ENCODE measurements around the gene ACAA2. TPM values are rescaled to one million over a fixed set of nuclear protein-coding genes. Genes with fewer than 3 reads are reported as not detected.
"Not testable (repeated sequence)": the region's sequence is repeated elsewhere in the genome, so short reads cannot be mapped to it uniquely, and the experiment has no call there.

Gene ACAA2
- total RNA-seq, 1 donor from 2014 or later = 572 TPM

DNA sequence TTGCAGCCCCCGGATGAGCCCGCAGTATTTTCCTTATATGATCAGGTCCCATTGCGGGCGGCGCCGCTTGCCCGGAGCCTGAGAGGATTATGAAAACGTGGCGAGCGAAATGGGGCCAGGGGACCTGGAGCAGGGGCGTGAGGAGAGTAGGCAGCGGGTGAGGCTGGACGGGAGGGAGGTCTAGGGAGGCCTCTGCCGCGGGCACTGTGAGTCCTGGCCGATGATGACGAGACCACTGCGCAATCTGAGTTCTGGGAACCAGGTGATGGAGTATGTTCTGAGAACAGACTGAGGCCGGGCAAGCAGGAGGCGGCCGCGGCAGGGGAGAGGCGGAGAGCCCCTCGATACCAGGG, 790 bp upstream of the ACAA2 start:
- ATAC-seq (peak; percentile 19), DNase-seq (ENCODE audit: low spot score) (no peak)

DNA sequence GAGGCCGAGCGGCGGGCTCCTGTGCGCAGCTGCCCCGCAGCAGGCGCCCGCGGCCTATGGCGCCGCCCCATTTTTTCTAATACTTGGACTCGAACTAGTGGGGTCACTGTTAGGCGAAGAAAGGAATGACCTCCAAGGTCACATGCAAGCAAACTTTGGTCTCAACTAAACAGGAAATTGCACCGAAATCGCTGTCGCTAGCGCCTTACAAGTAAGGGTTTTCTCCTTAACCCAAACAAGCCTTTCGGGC, 339 bp downstream of the ACAA2 start:
- no peak for DNase-seq (ENCODE audit: low spot score)
- ATAC-seq = peak; percentile 39

DNA sequence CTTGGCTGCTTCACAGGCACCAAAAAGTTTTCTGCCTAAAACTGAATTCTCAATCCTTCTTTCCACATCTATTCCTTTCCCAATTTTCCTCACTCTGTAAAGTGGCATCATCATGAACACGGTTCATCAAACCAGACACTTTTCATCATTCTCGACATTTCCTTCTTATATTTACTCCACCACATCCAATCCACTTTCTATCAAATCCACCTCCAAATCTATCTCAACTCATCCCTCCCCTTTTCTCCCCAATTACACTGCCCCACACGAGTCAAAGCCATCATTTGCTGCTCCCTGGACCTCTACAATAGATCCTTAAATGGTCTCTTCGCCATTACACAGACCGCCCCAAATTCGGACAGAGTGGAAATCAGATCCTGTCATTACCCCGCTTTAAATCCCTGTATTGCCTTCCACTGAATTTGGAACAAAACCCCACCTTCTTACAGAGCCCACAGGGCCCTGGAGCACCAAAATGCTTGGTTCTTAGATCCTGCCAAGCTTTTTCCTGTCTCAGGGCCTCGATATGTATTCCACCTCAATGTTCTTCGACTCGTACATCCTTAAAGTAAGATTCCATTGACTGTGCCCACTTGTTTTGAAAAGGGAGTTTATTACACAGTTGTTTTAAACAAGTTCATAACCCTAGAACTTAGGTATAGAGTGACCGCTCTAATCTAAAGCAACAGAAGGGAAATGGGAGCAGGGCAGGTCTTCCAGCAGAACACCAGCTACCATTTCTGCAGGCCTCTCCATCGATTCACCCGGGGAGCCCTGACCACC, 856 bp downstream of the ACAA2 start:
- ATAC-seq (no peak), DNase-seq (ENCODE audit: low spot score) (no peak)

DNA sequence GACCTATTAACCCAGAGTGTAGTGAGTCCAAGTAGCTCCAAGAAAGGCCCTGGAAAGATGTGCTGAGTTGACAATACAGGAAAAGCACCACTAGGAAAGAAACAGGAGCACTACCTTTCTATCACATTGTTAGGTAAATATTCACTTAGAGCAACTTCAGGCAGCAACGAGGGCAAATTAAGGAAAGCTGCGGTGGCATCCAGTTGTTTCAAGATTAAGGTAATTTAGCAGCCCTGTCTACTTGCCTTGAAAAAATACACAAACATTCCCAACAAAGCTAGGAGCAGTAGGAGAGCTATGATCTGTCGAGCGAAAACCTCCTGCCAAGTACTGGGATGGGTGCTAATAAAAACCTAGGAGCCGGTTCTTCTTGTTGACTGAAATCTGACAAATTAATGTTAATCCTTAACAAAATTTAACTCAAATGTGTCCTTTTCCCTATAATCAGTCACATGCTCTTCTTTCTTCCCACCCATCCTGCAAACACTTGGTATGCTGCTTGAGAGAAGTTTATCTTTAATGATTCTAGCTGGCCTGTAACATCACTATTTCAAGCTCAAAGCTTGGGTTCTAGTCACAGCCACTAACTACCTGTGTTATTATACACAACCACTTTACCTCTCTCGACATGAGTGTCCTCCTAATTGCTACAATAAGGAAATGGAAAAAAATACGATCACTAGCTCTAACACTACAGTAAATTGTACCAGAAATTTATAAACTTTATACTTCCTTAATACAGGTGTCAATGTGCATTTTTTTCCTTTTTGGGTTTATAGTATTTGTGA, 2.0 kb downstream of the ACAA2 start:
- DNase-seq (ENCODE audit: low spot score) = no peak
- no peak for ATAC-seq

DNA sequence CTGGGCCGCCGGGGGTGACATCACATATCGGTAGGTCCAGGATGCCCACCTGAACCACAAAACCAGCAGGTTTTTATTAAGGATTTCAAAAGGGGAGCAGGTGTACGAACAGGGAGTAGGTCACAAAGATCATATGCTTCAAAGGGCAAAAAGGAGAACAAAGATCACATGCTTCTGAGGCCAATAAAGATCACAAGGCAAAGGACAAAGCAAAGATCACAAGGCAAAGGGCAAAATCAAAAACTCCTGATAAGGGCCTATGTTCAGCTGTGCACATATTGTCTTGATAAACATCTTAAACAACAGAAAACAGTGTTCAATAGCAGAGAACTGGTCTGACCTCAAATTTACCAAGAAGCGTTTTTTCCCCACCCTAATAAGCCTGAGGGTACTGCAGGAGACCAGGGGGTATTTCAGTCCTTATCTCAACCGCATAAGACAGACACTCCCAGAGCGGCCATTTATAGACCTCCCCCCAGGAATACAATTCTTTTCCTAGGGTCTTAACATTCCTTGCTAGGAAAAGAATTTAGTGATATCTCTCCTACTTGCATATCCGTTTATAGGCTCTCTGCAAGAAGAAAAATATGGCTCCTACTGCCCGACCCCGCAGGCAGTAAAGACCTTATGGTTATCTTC, 4.7 kb downstream of the ACAA2 start:
- not testable (repeated sequence) for ATAC-seq; DNase-seq (ENCODE audit: low spot score)

DNA sequence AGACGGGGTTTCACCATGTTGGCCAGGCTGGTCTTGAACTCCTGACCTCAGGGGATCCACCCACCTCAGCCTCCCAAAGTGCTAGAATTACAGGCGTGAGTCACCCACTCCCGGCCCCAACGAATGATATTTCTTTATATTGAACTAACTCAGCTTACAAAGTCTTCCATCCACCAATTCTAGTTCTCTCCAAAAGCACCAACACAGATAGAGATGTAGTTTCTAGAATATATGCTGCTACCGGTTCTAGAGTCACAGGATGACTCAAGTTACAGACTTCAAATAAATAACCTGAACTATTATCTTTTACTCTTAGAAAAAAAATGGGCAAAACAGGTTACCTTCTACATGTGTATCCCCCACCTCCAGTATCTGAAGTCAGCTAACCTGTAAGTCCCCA, 9.2 kb downstream of the ACAA2 start:
- ATAC-seq = no peak
- DNase-seq (ENCODE audit: low spot score) = no peak

DNA sequence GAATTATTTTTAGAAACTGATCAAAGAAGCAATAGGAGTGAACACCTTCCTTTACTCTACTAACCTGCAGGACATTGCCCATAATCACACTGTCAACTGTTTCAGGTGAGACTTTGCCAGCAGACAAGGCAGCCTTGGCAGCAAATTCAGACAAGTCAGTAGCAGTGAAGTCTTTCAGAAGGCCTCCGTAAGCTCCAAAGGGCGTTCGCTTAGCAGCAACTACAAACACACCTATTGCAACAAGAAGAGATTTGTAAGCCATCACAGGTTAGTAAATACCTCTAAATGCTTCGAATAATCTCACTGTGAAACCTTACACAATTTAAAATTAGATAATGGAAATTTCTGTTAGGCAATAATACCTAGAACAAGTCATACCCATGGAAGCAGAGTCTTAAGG, 10.7 kb downstream of the ACAA2 start:
- ATAC-seq (peak; percentile 92), DNase-seq (ENCODE audit: low spot score) (peak; percentile 82)

DNA sequence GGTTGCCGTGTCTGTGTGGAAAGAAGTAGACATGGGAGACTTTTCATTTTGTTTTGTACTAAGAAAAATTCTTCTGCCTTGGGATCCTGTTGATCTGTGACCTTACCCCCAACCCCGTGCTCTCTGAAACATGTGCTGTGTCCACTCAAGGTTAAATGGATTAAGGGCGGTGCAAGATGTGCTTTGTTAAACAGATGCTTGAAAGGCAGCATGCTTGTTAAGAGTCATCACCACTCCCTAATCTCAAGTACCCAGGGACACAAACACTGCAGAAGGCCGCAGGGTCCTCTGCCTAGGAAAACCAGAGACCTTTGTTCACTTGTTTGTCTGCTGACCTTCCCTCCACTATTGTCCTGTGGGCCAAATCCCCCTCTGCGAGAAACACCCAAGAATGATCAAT, 12.8 kb downstream of the ACAA2 start:
- DNase-seq (ENCODE audit: low spot score); ATAC-seq: not testable (repeated sequence)

DNA sequence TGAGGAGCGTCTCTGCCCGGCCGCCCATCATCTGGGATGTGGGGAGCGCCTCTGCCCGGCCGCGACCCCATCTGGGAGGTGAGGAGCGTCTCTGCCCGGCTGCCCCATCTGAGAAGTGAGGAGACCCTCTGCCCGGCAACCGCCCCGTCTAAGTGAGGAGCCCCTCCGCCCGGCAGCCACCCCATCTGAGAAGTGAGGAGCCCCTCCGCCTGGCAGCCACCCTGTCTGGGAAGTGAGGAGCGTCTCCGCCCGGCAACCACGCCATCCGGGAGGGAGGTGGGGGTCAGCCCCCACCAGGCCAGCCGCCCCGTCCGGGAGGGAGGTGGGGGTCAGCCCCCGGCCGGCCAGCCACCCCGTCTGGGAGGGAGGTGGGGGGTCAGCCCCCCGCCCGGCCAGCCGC, 13.5 kb downstream of the ACAA2 start:
- ATAC-seq; DNase-seq (ENCODE audit: low spot score): not testable (repeated sequence)

DNA sequence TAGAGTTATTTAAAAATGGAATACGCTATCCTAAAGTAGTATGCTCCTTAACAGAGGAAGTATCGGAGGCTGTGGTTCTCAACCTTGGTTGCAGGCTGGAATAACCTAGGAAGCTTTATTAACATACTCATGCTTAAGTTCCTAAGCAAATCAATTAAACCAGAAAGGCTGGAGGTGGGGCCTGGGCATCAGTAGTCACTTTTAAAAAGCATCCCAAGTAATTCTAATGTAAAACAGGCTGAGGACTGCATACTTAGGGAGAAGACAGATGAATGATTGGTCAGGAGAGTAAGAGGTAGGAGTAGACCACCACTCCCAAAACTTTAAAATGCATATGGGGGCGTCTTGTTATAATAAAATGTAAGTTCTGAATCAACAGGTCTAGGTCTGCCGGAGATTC, 15.3 kb downstream of the ACAA2 start:
- DNase-seq (ENCODE audit: low spot score) = no peak
- no peak for ATAC-seq

DNA sequence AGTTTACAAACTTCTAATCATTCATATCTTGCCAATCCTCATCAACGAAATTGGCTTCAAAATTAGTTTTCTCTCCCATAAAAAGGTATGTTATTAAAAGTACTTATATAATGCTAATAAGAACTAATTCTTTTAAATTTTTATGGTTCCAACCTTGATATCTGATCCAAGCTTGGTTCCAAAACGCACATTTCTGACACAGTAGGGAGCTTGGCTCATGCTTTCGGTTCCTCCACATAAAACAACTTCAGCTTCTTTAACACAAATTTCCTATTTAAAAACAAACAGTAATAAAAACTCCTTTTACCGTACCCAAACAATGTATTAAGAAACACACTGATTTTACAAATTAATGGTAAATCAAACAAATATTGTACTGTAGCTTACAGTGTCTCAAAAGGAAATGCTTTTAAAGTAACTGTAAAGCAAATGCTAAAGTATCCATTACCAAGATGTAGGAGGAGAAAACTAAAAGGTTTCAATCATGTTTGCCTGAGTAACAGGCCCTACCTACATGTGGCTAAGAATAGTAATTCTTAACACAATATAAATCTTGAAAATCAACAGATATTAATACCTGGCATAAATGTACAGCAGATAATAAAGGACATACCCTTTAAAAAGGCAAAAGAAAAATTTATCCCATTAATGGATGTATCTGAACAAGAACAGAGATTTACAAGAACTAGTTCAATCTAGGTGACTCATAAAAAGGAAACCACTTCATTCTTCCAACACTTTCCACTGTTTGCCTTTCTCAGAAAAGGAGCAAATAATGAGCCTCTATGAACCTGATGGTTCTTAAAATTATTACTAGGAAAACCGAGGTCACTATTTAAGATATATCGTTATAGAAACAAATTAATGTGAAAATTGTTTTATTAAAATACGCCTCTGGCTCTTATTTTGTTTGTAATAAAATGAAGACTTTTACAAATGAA, 17.5 kb downstream of the ACAA2 start:
- ATAC-seq = no peak
- DNase-seq (ENCODE audit: low spot score) = no peak

DNA sequence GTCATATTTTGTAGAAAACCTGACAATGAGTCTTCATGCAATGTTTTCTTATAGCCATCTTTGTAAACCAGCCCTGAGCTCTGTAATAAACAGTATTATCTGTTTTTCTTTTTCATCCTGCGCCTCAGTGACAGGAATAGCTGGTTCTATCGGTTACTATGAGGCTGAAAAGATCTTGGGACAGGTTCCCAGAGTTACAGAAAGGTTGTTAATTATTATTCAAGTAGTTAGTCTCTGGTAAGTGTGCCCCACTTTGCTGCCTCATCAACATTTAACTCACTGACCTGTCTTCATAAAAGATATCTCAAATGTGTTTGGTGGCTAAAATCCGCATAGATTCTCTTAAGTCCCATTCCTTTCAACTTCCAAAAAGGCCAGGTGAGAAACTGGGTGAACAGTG, 18.6 kb downstream of the ACAA2 start:
- ATAC-seq (peak; percentile 82), DNase-seq (ENCODE audit: low spot score) (no peak)

DNA sequence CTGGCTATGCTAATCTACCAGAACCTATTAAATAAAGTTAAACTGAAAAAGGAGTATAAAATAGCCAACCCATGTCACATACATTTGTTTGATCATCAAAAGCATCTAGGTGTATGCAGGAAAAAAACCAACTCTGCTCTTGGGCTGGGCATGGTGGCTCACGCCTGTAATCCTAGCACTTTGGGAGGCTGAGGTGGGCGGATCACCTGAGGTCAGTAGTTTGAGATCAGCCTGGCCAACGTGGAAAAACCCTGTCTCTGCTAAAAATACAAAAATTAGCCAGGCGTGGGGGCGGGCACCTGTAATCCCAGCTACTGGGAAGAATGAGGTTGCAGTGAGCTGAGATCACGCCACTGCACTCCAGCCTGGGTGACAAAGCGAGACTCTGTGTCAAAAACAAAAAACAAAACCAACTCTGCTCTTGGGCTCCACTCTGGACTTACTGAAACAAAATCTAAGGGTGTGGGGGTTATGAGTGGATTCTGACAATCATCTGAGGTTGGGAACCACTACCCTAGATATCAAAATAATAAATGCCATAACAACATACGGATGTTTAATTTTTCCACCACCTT, 23.7 kb downstream of the ACAA2 start:
- not testable (repeated sequence) for DNase-seq (ENCODE audit: low spot score)
- peak; percentile 12 for ATAC-seq

DNA sequence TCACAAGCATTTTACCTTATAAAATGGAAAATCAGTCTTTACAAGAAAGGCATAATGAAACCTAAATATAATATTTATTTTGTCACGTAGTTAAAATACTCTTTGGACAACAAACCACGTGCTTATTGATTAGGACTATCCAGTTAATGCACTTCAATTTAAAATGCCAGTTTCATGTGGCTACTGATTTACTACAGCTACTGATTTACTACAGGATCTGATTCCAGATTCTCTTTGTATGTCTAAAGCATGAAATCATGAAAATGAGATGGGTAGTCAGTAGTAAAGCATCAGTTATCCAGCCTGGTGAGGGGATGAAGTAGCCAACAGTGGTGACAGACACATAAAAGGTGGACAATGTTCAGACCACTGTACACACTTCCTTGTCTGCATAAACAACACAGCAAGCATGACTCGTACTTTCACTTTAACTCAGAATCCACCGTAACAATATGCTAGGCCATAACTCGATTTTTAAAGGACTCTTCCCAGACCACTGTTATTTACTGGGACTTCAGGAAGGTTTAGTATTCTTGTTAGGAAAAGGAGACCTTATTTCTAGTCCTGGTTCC, 24.9 kb downstream of the ACAA2 start:
- ATAC-seq (peak; percentile 63), DNase-seq (ENCODE audit: low spot score) (no peak)

DNA sequence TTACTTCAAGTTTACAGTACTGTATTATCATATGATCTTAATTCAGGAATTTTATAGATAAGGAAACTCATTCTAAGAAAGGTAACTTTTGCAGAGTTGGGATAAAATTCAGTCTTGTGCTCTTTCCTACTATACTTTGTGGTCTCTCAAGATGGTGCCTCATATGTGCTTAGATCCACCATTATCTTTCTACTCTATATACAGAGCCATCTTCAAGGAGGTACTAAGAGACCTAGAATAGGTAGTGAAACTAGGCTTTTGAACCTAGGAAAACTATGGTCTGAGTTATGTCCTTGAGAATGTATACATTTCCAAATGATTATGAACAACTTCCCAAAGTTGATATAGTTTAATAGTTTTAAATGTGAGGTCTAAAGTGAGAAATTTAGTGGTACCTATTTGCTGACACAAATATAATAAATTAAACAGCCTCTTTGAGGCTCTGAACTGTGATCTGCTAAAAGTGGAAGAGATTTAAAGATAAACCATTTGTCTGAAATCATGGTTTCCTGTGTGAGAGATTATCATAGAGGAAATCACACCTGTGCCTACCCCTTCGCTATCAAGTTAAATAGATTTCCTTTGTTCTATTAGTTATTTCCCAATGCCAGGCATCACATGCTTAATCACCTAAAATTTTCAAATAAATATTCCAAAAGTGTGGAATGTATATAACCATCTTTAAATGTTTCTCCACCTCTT, 27.2 kb downstream of the ACAA2 start:
- no peak for ATAC-seq
- DNase-seq (ENCODE audit: low spot score) = no peak

DNA sequence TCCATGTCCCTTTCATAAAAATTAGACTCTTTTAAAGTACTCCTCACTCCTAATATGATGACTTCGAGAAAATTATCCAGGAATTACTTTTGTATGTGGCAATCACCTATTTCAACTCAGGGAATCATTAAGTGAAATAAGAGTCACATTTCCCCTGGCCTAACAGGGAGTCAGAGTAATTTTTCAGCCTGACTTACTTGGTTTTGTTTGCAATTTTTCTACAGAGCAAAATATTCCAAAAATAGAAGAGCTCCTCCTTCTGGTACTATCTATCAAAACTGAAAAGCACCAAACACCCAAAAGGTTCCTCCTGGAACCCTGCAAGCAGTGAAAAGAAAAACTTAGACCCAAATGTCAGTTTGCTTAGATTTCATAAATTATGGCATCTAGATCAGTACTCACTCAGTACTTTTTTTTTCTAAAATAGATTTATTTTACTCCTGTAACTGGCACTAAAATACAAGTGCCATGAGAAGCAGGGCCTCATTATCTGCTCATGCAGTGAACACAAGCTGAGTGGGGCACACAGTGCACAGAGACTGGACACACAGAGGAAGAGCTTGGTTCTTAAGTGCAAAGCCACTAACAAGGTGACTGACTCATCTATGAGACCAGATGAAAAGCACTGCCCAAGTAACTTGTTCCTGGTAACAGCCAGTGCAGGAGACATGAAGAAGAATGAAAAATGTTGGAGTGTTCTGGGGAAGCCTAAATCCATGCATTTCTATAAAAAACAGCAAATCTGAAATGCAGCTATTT, 28.7 kb downstream of the ACAA2 start:
- DNase-seq (ENCODE audit: low spot score) (no peak), ATAC-seq (peak; percentile 13)

DNA sequence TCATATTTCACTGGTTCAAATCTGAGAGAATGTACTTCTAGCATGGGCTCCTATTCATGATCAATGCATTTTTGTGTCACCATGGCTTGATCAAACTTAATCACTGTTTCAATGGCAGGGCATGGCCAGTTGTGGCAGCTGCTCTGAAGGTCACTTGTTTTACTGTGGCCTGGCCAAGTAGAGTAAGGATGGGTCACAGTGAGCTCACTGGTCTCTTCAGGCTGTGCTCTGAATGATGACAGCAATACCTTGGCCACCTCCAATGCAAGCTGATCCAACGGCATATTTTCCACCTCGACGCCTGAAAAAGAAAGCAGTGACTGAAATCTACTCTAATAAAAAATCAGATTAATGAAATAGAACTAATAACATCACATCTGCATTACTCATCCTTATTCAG, 29.7 kb downstream of the ACAA2 start:
- ATAC-seq = peak; percentile 47
- not testable (repeated sequence) for DNase-seq (ENCODE audit: low spot score)

DNA sequence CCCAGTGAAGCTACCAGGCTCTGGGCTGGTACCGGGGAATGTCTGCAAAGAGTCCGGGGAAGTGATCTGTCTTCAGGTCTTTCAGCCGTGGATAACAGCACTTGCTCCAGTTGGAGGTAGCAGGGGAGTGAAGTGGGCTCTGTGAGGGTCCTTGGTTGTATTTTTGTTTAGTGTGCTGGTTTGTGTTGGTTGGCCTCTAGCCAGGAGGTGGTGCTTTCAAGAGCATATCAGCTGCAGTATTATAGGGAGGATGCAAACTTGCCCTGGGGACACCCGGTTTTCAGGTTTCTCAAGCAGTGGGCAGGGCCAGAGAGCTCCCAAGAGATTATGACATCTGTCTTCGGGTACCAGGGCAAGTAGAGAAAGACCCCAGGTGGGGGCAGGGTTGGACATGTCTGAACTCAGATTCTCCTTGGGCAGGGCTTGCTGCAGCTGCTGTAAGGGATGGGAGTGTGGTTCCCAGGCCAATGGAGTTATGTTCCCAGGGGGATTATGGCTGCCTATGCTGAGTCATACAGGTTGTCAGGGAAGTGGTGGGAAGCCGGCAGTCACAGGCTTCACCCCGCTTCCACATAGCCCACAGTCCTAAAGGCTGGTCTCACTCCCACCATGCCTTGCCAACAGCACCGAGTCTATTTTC, 34.4 kb downstream of the ACAA2 start:
- ATAC-seq = peak; percentile 23

More for the DNA sequence above, 34.4 kb downstream of the ACAA2 start:
- DNase-seq (ENCODE audit: low spot score) = no peak
